HEK293 (cell line): ENCODE data around the gene TWF2.

Experiments
- CTCF ChIA-PET: fragments of 350-600 bp; formaldehyde crosslinking; extraction: SDS; loops from one replicate; lab custom pipeline; 2021; ENCODE audit warnings: antibody characterized with exemption; lab: Yijun Ruan, JAX
- POLR2A ChIA-PET: fragments of 300-600 bp; formaldehyde crosslinking; extraction: SDS; loops from one replicate; lab custom pipeline; 2020; ENCODE audit warnings: antibody characterized with exemption, inconsistent platforms; lab: Yijun Ruan, JAX
- H3K27ac ChIP-seq: fragments of 200-500 bp; sonication (Bioruptor generic); 2 replicates; pipeline ENCODE4 v1.5.1; 2014; ENCODE audit warnings: low read depth, low read length, control low read depth, inconsistent platforms; ENCODE audit errors: extremely low read depth
- H3K36me3 ChIP-seq, 2 experiments: fragments of 200-500 bp in 1 of 2; sonication (Bioruptor generic) in 1 of 2; 1 replicate in 1 of 2; 2 replicates in 1 of 2; pipeline ENCODE4 v1.5.1; 2014 to 2017; ENCODE audit warnings: inconsistent platforms in 2 of 2, low read length in 2 of 2; ENCODE audit not compliant: control insufficient read depth in 2 of 2, insufficient read depth in 1 of 2
- H3K4me1 ChIP-seq: fragments of 200-500 bp; sonication (Bioruptor generic); 2 replicates; pipeline ENCODE4 v1.5.1; 2014; ENCODE audit warnings: mild to moderate bottlenecking, low read length, inconsistent platforms; ENCODE audit not compliant: control insufficient read depth, insufficient read depth
- H3K4me3 ChIP-seq: 2 replicates; pipeline ENCODE4 v1.5.1; 2011; ENCODE audit warnings: low read depth, mild to moderate bottlenecking, control low read depth, low read length, moderate library complexity
- H3K9me3 ChIP-seq: fragments of 200-500 bp; sonication (Bioruptor generic); 2 replicates; pipeline ENCODE4 v1.5.1; 2014; ENCODE audit warnings: low read depth, low read length, inconsistent platforms; ENCODE audit not compliant: control insufficient read depth, insufficient read depth
- REPIN1 ChIP-seq: fragments of 450-650 bp; formaldehyde crosslinking; IDR thresholded peaks from 2 replicates; pipeline ENCODE4 v1.5.1; 2017; ENCODE audit warnings: missing biosample characterization, missing genetic modification characterization, low read depth
- REST ChIP-seq: fragments of 450-650 bp; formaldehyde crosslinking; IDR thresholded peaks from 2 replicates; pipeline ENCODE4 v1.5.1; 2016; ENCODE audit warnings: missing biosample characterization, missing genetic modification characterization
- ZBTB17 ChIP-seq: fragments of 450-650 bp; formaldehyde crosslinking; IDR thresholded peaks from 2 replicates; pipeline ENCODE4 v1.5.1; 2016; ENCODE audit warnings: missing biosample characterization, missing genetic modification characterization
- ZNF138 ChIP-seq: fragments of 450-650 bp; formaldehyde crosslinking; IDR thresholded peaks from 2 replicates; pipeline ENCODE4 v1.5.1; 2016; ENCODE audit warnings: missing biosample characterization, missing genetic modification characterization, borderline replicate concordance
- ZNF184 ChIP-seq: fragments of 450-650 bp; IDR thresholded peaks from 2 replicates; pipeline ENCODE4 v1.5.1; 2018; ENCODE audit warnings: missing biosample characterization, mild to moderate bottlenecking, missing genetic modification characterization
- ZNF221 ChIP-seq: fragments of 450-650 bp; formaldehyde crosslinking; IDR thresholded peaks from 2 replicates; pipeline ENCODE4 v1.5.1; 2017; ENCODE audit warnings: missing biosample characterization, missing genetic modification characterization, borderline replicate concordance
- ZNF23 ChIP-seq: fragments of 450-650 bp; formaldehyde crosslinking; IDR thresholded peaks from 2 replicates; pipeline ENCODE4 v1.5.1; 2016; ENCODE audit warnings: missing biosample characterization, missing genetic modification characterization, borderline replicate concordance
- ZNF335 ChIP-seq: fragments of 450-650 bp; formaldehyde crosslinking; conservative IDR thresholded peaks from 2 replicates; pipeline ENCODE4 v1.5.1; 2016; ENCODE audit warnings: missing biosample characterization, missing genetic modification characterization
- ZNF366 ChIP-seq: fragments of 450-650 bp; formaldehyde crosslinking; conservative IDR thresholded peaks from 2 replicates; pipeline ENCODE4 v1.5.1; 2016; ENCODE audit warnings: missing biosample characterization, missing genetic modification characterization
- ZNF426 ChIP-seq: fragments of 450-650 bp; formaldehyde crosslinking; IDR thresholded peaks from 2 replicates; pipeline ENCODE4 v1.5.1; 2017; ENCODE audit warnings: missing biosample characterization, missing genetic modification characterization, mild to moderate bottlenecking, inconsistent platforms, moderate library complexity
- ZNF514 ChIP-seq: fragments of 450-650 bp; formaldehyde crosslinking; IDR thresholded peaks from 2 replicates; pipeline ENCODE4 v1.5.1; 2016; ENCODE audit warnings: missing biosample characterization, missing genetic modification characterization
- ZNF610 ChIP-seq: fragments of 450-650 bp; formaldehyde crosslinking; IDR thresholded peaks from 2 replicates; pipeline ENCODE4 v1.5.1; 2016; ENCODE audit warnings: missing biosample characterization, missing genetic modification characterization, borderline replicate concordance
- ZNF621 ChIP-seq: fragments of 450-650 bp; formaldehyde crosslinking; IDR thresholded peaks from 2 replicates; pipeline ENCODE4 v1.5.1; 2017; ENCODE audit warnings: missing biosample characterization, missing genetic modification characterization
- ZNF660 ChIP-seq: fragments of 450-650 bp; IDR thresholded peaks from 2 replicates; pipeline ENCODE4 v1.5.1; 2018; ENCODE audit warnings: missing biosample characterization, mild to moderate bottlenecking, missing genetic modification characterization
- ZNF76 ChIP-seq: fragments of 450-650 bp; formaldehyde crosslinking; IDR thresholded peaks from 2 replicates; pipeline ENCODE4; 2016; ENCODE audit warnings: low read depth, missing biosample characterization, missing genetic modification characterization, borderline replicate concordance
- ZNF776 ChIP-seq: fragments of 450-650 bp; formaldehyde crosslinking; IDR thresholded peaks from 2 replicates; pipeline ENCODE4 v1.5.0; 2017; ENCODE audit warnings: missing biosample characterization, missing genetic modification characterization, borderline replicate concordance
- ZSCAN16 ChIP-seq: fragments of 450-650 bp; formaldehyde crosslinking; IDR thresholded peaks from 2 replicates; pipeline ENCODE4 v1.5.1; 2016; ENCODE audit warnings: missing biosample characterization, missing genetic modification characterization
- ZSCAN4 ChIP-seq: fragments of 450-650 bp; formaldehyde crosslinking; IDR thresholded peaks from 2 replicates; pipeline ENCODE4 v1.5.1; 2017; ENCODE audit warnings: missing biosample characterization, missing genetic modification characterization
- TF ChIP-seq, protein P1 (sequence below): fragments of 450-650 bp; formaldehyde crosslinking; IDR thresholded peaks from 2 replicates; pipeline ENCODE4 v1.5.1; 2016; ENCODE audit warnings: missing biosample characterization, missing genetic modification characterization

The TWF2 gene

GRCh38 chr3:52196977-52197376 lies 42.0 kb downstream of the TWF2 start:
- H3K36me3 ChIP-seq, result peaks cover 14 to 29% of the 10 kb centered on the region in 2 experiments; a peak in 2 of 3 replicates
- H3K27ac ChIP-seq, result no peak overlapping the region
- POLR2A ChIA-PET, result interaction anchor here (1.0 kb wide), 1 partner anchor 42 kb away, joined by 3 read pairs; the partner anchor contains the start of gene POC1A
- no peaks in the 10 kb centered on the region for H3K4me1 ChIP-seq
- no peak for TF ChIP-seq ZNF23 (tag by site-specific recombination)
- H3K9me3 ChIP-seq, result no peaks in the 10 kb centered on the region
- CTCF ChIA-PET, result interaction anchor here (0.6 to 0.8 kb wide), 2 partner anchors 24 to 102 kb away, joined by 3 to 6 read pairs; no protein-coding TSS in a partner anchor
- no peak overlapping the region for H3K4me3 ChIP-seq

DNA sequence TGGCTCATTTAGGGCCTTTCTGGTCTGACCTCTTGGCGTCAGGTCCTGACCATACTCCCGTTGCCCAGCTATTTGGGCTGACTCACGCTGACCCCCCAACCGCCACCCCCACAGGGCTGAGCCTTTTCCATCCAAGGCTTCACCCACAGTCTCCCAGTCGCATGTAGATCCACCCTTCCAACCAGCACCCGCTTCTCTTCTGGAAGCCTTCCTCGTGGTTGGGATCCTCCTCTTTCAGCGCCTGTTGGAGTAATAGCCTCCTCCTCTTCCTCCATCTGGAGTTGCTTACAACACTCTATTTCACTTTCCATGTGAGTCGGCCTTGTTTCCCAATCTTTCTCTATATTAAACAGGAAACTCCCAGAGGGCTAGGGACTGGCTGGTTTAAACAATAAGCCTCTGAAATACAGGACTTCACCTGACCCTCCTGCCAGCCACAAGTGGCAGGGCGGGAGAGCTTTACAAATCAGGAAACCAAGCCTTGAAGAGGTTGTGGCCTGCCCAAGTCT lies 43.1 kb downstream of the TWF2 start:
- Histone ChIP-seq H3K4me1 (no peaks in the 10 kb centered on the region), H3K36me3 (peaks cover 5 to 18% of the 10 kb centered on the region in 2 experiments; a peak in 2 of 3 replicates), H3K4me3 (no peak overlapping the region), H3K27ac (no peak overlapping the region), H3K9me3 (no peaks in the 10 kb centered on the region)
- TF ChIP-seq ZNF621 (no peak), ZSCAN16 (tag by site-specific recombination) (no peak)
- POLR2A ChIA-PET, result no interaction called here
- CTCF ChIA-PET, result no interaction called here

DNA sequence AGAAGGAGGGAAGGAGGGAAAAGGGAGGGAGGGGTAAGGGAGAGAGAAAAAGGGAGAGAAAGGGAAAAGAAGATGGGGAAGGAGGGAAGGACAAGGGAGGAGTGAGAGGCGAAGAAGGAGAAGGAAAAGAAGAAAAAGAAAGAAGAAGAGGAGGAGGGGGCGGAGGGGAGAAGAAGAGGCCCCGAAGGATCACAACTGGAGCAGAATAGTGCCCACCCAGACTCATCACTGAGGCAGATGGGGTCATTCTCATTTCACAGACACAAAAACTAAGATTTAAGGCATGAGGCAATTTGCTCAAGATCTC lies 43.7 kb downstream of the TWF2 start:
- H3K36me3 ChIP-seq, result peaks cover 1 to 12% of the 10 kb centered on the region in 2 experiments; a peak in 2 of 3 replicates
- H3K4me3 ChIP-seq, result no peak overlapping the region
- no peak overlapping the region for H3K27ac ChIP-seq
- H3K9me3 ChIP-seq, result no peaks in the 10 kb centered on the region
- peak; percentile 64 for TF ChIP-seq ZNF366
- TF ChIP-seq ZNF776 (tag by site-specific recombination), result no peak
- POLR2A ChIA-PET, result no interaction called here
- H3K4me1 ChIP-seq, result no peaks in the 10 kb centered on the region
- CTCF ChIA-PET, result no interaction called here

- no peak overlapping the region for H3K27ac ChIP-seq
- POLR2A ChIA-PET, result no interaction called here
- TF ChIP-seq REPIN1 (tag by site-specific recombination) (no peak), ZNF660 (tag by site-specific recombination) (no peak), ZNF76 (tag by site-specific recombination) (no peak), ZNF184 (tag by site-specific recombination) (no peak), ZNF138 (no peak), ZSCAN4 (tag by site-specific recombination) (no peak), ZNF610 (tag by site-specific recombination) (no peak), ZNF621 (no peak), ZBTB17 (no peak), REST (no peak), ZNF426 (tag by site-specific recombination) (no peak), ZNF514 (tag by site-specific recombination) (no peak), ZNF221 (tag by site-specific recombination) (no peak), ZNF335 (tag by site-specific recombination) (no peak)
- TF ChIP-seq, protein P1, sequence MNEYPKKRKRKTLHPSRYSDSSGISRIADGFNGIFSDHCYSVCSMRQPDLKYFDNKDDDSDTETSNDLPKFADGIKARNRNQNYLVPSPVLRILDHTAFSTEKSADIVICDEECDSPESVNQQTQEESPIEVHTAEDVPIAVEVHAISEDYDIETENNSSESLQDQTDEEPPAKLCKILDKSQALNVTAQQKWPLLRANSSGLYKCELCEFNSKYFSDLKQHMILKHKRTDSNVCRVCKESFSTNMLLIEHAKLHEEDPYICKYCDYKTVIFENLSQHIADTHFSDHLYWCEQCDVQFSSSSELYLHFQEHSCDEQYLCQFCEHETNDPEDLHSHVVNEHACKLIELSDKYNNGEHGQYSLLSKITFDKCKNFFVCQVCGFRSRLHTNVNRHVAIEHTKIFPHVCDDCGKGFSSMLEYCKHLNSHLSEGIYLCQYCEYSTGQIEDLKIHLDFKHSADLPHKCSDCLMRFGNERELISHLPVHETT (tag by site-specific recombination), result no peak
Observed at GRCh38 chr3:52194485-52195290, 44.3 kb downstream of the TWF2 start.

More at GRCh38 chr3:52194485-52195290, 44.3 kb downstream of the TWF2 start:
- CTCF ChIA-PET, result no interaction called here
- no peaks in the 10 kb centered on the region for H3K9me3 ChIP-seq
- peaks cover 0 to 7% of the 10 kb centered on the region in 2 experiments; a peak in 2 of 3 replicates for H3K36me3 ChIP-seq
- H3K4me3 ChIP-seq, result no peak overlapping the region
- H3K4me1 ChIP-seq, result no peaks in the 10 kb centered on the region
